HepG2 (cell line): ENCODE measurements around the gene RAB15. TPM values are rescaled to one million over a fixed set of nuclear protein-coding genes. Genes with fewer than 3 reads are reported as not detected.

Source experiments
- ARID2 ChIP-seq: sonication (generic); formaldehyde crosslinking; IDR thresholded peaks from 2 replicates; pipeline ENCODE4 v1.8.1; 2022; ENCODE audit warnings: mild to moderate bottlenecking, missing genetic modification reagents, borderline replicate concordance
- CREB1 ChIP-seq, 2 experiments: fragments of 450-650 bp in 1 of 2; IDR thresholded peaks; 2 replicates each; pipeline ENCODE4 v1.6.1; 2016 to 2017; ENCODE audit warnings: control low read depth in 1 of 2, mild to moderate bottlenecking in 1 of 2, missing compliant biosample characterization in 1 of 2, missing genetic modification characterization in 1 of 2
- DR1 ChIP-seq: sonication (generic); formaldehyde crosslinking; IDR thresholded peaks from 2 replicates; pipeline ENCODE4 v1.8.0; 2021; ENCODE audit warnings: mild to moderate bottlenecking, missing genetic modification reagents, inconsistent platforms
- FIP1L1 ChIP-seq: fragments of 200-400 bp; formaldehyde crosslinking; IDR thresholded peaks from 2 replicates; pipeline ENCODE4 v1.6.1; 2018; ENCODE audit warnings: low read depth, mild to moderate bottlenecking, low read length, moderate library complexity, borderline replicate concordance; ENCODE audit not compliant: insufficient read depth
- GFI1 ChIP-seq: sonication (generic); formaldehyde crosslinking; IDR thresholded peaks from 2 replicates; pipeline ENCODE4 v1.5.0; 2020; ENCODE audit warnings: missing genetic modification reagents, mild to moderate bottlenecking, borderline replicate concordance
- GMEB1 ChIP-seq: sonication (generic); formaldehyde crosslinking; IDR thresholded peaks from 2 replicates; pipeline ENCODE4 v1.5.1; 2020; ENCODE audit warnings: missing genetic modification reagents, mild to moderate bottlenecking, borderline replicate concordance
- HMG20A ChIP-seq: IDR thresholded peaks from 2 replicates; pipeline ENCODE4 v1.6.1; 2016; ENCODE audit warnings: borderline replicate concordance
- ISX ChIP-seq: sonication (generic); formaldehyde crosslinking; conservative IDR thresholded peaks from 2 replicates; pipeline ENCODE4 v1.5.0; 2020; ENCODE audit warnings: missing genetic modification reagents
- MIER2 ChIP-seq: IDR thresholded peaks from 2 replicates; pipeline ENCODE4 v1.6.1; 2016; ENCODE audit warnings: missing biosample characterization, missing genetic modification reagents
- PCBP2 ChIP-seq: fragments of 200-400 bp; formaldehyde crosslinking; optimal IDR thresholded peaks from 2 replicates; pipeline ENCODE3; 2018; ENCODE audit warnings: low read length, low read depth; ENCODE audit not compliant: poor library complexity, severe bottlenecking
- POLR2AphosphoS5 ChIP-seq: IDR thresholded peaks from 2 replicates; pipeline ENCODE4 v1.6.1; 2012; ENCODE audit warnings: low read depth, low read length
- RBAK ChIP-seq: sonication (generic); formaldehyde crosslinking; IDR thresholded peaks from 2 replicates; pipeline ENCODE4 v1.5.1; 2020; ENCODE audit warnings: mild to moderate bottlenecking, missing genetic modification reagents
- SMARCE1 ChIP-seq: fragments of 450-650 bp; IDR thresholded peaks from 2 replicates; pipeline ENCODE4 v1.6.1; 2017; ENCODE audit warnings: borderline replicate concordance
- ZBTB26 ChIP-seq: IDR thresholded peaks from 2 replicates; pipeline ENCODE4 v1.6.1; 2016; ENCODE audit warnings: missing compliant biosample characterization, missing genetic modification reagents, borderline replicate concordance
- ZFP82 ChIP-seq: sonication (generic); formaldehyde crosslinking; IDR thresholded peaks from 2 replicates; pipeline ENCODE4 v1.5.1; 2020; ENCODE audit warnings: mild to moderate bottlenecking, missing genetic modification reagents, borderline replicate concordance
- ZNF430 ChIP-seq: sonication (generic); formaldehyde crosslinking; IDR thresholded peaks from 2 replicates; pipeline ENCODE4 v1.9.0; 2021; ENCODE audit warnings: mild to moderate bottlenecking, missing genetic modification reagents
- ZNF512B ChIP-seq: sonication (generic); formaldehyde crosslinking; IDR thresholded peaks from 2 replicates; pipeline ENCODE4 v1.5.1; 2020; ENCODE audit warnings: missing genetic modification reagents, mild to moderate bottlenecking, borderline replicate concordance
- ZNF564 ChIP-seq: sonication (generic); formaldehyde crosslinking; IDR thresholded peaks from 2 replicates; pipeline ENCODE4 v1.8.1; 2023; ENCODE audit warnings: mild to moderate bottlenecking, missing genetic modification reagents
- ZNF616 ChIP-seq: sonication (generic); formaldehyde crosslinking; IDR thresholded peaks from 2 replicates; pipeline ENCODE4 v1.5.0; 2020; ENCODE audit warnings: low read depth, mild to moderate bottlenecking, missing genetic modification reagents
- ZNF766 ChIP-seq: sonication (generic); formaldehyde crosslinking; IDR thresholded peaks from 2 replicates; pipeline ENCODE4 v1.5.0; 2020; ENCODE audit warnings: missing genetic modification reagents, borderline replicate concordance
- polyA plus RNA-seq, 8 experiments: library from polyadenylated mRNA; depleted of rRNA in 3 of 8; stranded (reverse) in 7 of 8; unstranded in 1 of 8; fragments of >200 nt; fragmentation: Illumina TruSeq in 4 of 8; extraction: Trizol in 4 of 8; gene quantifications; 2 replicates each; pipeline versions ENCODE4 v1.2.1 to v1.2.3, GENCODE V29; 2011 to 2016; ENCODE audit warnings: low read depth in 4 of 8, missing spikeins in 1 of 8, mixed read lengths in 1 of 8; ENCODE audit not compliant: insufficient read depth in 1 of 8
- total RNA-seq, 5 experiments: library from RNA; depleted of rRNA; stranded (reverse); fragments of >200 nt; fragmentation: Illumina TruSeq; extraction: Trizol; gene quantifications; 2 replicates each; pipeline ENCODE4 v1.2.3, GENCODE V29; 2016; ENCODE audit warnings: low read depth in 1 of 5
- TF ChIP-seq, protein P1 (sequence below): sonication (generic); formaldehyde crosslinking; IDR thresholded peaks from 2 replicates; pipeline ENCODE4 v1.5.0; 2020; ENCODE audit warnings: mild to moderate bottlenecking, missing genetic modification reagents

The RAB15 gene
- total and polyA plus RNA-seq, 2 of the 13 experiments (the other 11 are each of a cell fraction or from before 2014, with no cell fraction given) = 7.4 to 18.5 TPM

GRCh38 chr14:64986648-64987437, 14.7 kb upstream of the RAB15 start, which contains the start of gene FNTB (continued):
- TF ChIP-seq MIER2 = no peak
- TF ChIP-seq PCBP2 = no peak
- 0 out of 2 replicates have a peak, but pooled peaks have one; percentile 74 for TF ChIP-seq ZNF430
- no peak for TF ChIP-seq RBAK (CRISPR knock-in tag)
- peak; percentile 90 for TF ChIP-seq POLR2AphosphoS5
- TF ChIP-seq ZNF766 = no peak
- no peak for TF ChIP-seq ZNF616 (CRISPR knock-in tag)
- TF ChIP-seq SMARCE1 = no peak
- 0 out of 2 replicates have a peak, but pooled peaks have one; percentile 23 for TF ChIP-seq FIP1L1
- TF ChIP-seq GFI1 (CRISPR knock-in tag) = peak; percentile 82; the same call in 1 of the 2 replicates
- TF ChIP-seq ZFP82 = no peak
- TF ChIP-seq HMG20A (CRISPR knock-in tag) = no peak
- TF ChIP-seq ZBTB26 (CRISPR knock-in tag) = no peak; the same call in none of the 2 replicates
- peak; percentile 80 for TF ChIP-seq ISX
- peak; percentile 88 for TF ChIP-seq GMEB1
- TF ChIP-seq, protein P1, sequence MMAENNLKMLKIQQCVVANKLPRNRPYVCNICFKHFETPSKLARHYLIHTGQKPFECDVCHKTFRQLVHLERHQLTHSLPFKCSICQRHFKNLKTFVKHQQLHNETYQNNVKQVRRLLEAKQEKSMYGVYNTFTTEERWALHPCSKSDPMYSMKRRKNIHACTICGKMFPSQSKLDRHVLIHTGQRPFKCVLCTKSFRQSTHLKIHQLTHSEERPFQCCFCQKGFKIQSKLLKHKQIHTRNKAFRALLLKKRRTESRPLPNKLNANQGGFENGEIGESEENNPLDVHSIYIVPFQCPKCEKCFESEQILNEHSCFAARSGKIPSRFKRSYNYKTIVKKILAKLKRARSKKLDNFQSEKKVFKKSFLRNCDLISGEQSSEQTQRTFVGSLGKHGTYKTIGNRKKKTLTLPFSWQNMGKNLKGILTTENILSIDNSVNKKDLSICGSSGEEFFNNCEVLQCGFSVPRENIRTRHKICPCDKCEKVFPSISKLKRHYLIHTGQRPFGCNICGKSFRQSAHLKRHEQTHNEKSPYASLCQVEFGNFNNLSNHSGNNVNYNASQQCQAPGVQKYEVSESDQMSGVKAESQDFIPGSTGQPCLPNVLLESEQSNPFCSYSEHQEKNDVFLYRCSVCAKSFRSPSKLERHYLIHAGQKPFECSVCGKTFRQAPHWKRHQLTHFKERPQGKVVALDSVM (CRISPR knock-in tag) = peak; percentile 59; the same call in 1 of the 2 replicates
- TF ChIP-seq ZNF512B = peak; percentile 98
- peak; percentile 46; the same call in 1 of the 2 replicates for TF ChIP-seq DR1 (CRISPR knock-in tag)
- TF ChIP-seq CREB1 (IDR thresholded peaks at IDR 0.05) = peak; percentile 38; the same call in 1 of the 2 replicates
- peak; percentile 88 for TF ChIP-seq CREB1 (CRISPR knock-in tag; IDR thresholded peaks at IDR 0.05)
- no peak; the same call in 1 of the 2 replicates for TF ChIP-seq ZNF564
- TF ChIP-seq ARID2 (CRISPR knock-in tag) = peak; percentile 59
